Duodenal mucosa (tissue), 2 donors: Measurements from ENCODE around the gene SNRNP25.

Experiments
- H3K27ac ChIP-seq: one replicate; pipeline ENCODE4 v1.7.0; 2013; ENCODE audit warnings: low read depth, low read length
- H3K27me3 ChIP-seq, 2 donors: one replicate each; pipeline ENCODE4 v1.7.0; 2013; ENCODE audit warnings: low read length in 2 of 2, control low read depth in 1 of 2; ENCODE audit not compliant: insufficient read depth in 2 of 2, control insufficient read depth in 1 of 2
- H3K36me3 ChIP-seq, 2 donors: one replicate each; pipeline ENCODE4 v1.7.0; 2013; ENCODE audit warnings: low read length in 2 of 2, control low read depth in 1 of 2; ENCODE audit not compliant: insufficient read depth in 2 of 2, control insufficient read depth in 1 of 2
- H3K4me1 ChIP-seq, 2 donors: one replicate each; pipeline ENCODE4 v1.7.0; 2013; ENCODE audit warnings: low read length in 2 of 2, control low read depth in 1 of 2; ENCODE audit not compliant: insufficient read depth in 2 of 2, control insufficient read depth in 1 of 2
- H3K4me3 ChIP-seq, 2 donors: one replicate each; pipeline ENCODE4 v1.7.0; 2013; ENCODE audit warnings: low read length in 2 of 2, low read depth in 1 of 2
- H3K9ac ChIP-seq, 2 donors: one replicate each; pipeline ENCODE4 v1.7.0; 2013; ENCODE audit warnings: low read length in 2 of 2, low read depth in 1 of 2
- H3K9me3 ChIP-seq, 2 donors: one replicate each; pipeline ENCODE4 v1.7.0; 2013; ENCODE audit warnings: low read length in 2 of 2, control low read depth in 1 of 2; ENCODE audit not compliant: control insufficient read depth in 1 of 2

SNRNP25 gene

GRCh38 chr16:78444-79150, 25.0 kb downstream of the SNRNP25 start:
- no peaks in the 10 kb centered on the region for H3K9me3 ChIP-seq
- H3K27me3 ChIP-seq, result no peaks in the 10 kb centered on the region
- H3K27ac ChIP-seq, result peak overlapping the region; percentile 70
- H3K4me1 ChIP-seq, result peaks cover 28 to 35% of the 10 kb centered on the region in 2 donors
- H3K36me3 ChIP-seq, result peaks cover 0 to 15% of the 10 kb centered on the region in 2 donors
- H3K4me3 ChIP-seq, result peak overlapping the region; percentile 70 to 87
- peak overlapping the region; percentile 74 to 76 for H3K9ac ChIP-seq

- Histone ChIP-seq H3K9me3 (no peaks in the 10 kb centered on the region), H3K9ac (no peak overlapping the region), H3K36me3 (peaks cover 0 to 15% of the 10 kb centered on the region in 2 donors), H3K4me1 (peaks cover 33 to 40% of the 10 kb centered on the region in 2 donors), H3K27me3 (no peaks in the 10 kb centered on the region), H3K4me3 (peak overlapping the region; percentile 70 to 87), H3K27ac (no peak overlapping the region)
These were observed 25.8 kb downstream of the SNRNP25 start for GRCh38 chr16:79151-80054.

- H3K36me3 ChIP-seq, result peaks cover 0 to 45% of the 10 kb centered on the region in 2 donors
These were observed 29.5 kb downstream of the SNRNP25 start for GRCh38 chr16:83060-83603.

GRCh38 chr16:83781-84615, 30.4 kb downstream of the SNRNP25 start:
- Histone ChIP-seq H3K9ac (no peak overlapping the region), H3K9me3 (no peaks in the 10 kb centered on the region), H3K27ac (no peak overlapping the region), H3K4me1 (peaks cover 17 to 21% of the 10 kb centered on the region in 2 donors), H3K27me3 (no peaks in the 10 kb centered on the region), H3K36me3 (peaks cover 7 to 52% of the 10 kb centered on the region in 2 donors), H3K4me3 (no peak overlapping the region)

More at GRCh38 chr16:83060-83603, 29.5 kb downstream of the SNRNP25 start:
- Histone ChIP-seq H3K9me3 (no peaks in the 10 kb centered on the region), H3K4me3 (no peak overlapping the region), H3K27ac (no peak overlapping the region), H3K27me3 (no peaks in the 10 kb centered on the region), H3K4me1 (peaks cover 21 to 27% of the 10 kb centered on the region in 2 donors), H3K9ac (no peak overlapping the region)

GRCh38 chr16:84718-85406, 31.2 kb downstream of the SNRNP25 start:
- peaks cover 8 to 56% of the 10 kb centered on the region in 2 donors for H3K36me3 ChIP-seq

GRCh38 chr16:85407-85782, 31.8 kb downstream of the SNRNP25 start:
- peaks cover 8 to 52% of the 10 kb centered on the region in 2 donors for H3K36me3 ChIP-seq
- H3K4me3 ChIP-seq, result no peak overlapping the region
- no peak overlapping the region for H3K9ac ChIP-seq
- H3K9me3 ChIP-seq, result no peaks in the 10 kb centered on the region
- H3K4me1 ChIP-seq, result peaks cover 15 to 17% of the 10 kb centered on the region in 2 donors
- no peaks in the 10 kb centered on the region for H3K27me3 ChIP-seq
- peak overlapping the region; percentile 52 for H3K27ac ChIP-seq

More at GRCh38 chr16:84718-85406, 31.2 kb downstream of the SNRNP25 start:
- Histone ChIP-seq H3K27ac (peak overlapping the region; percentile 52), H3K4me1 (peaks cover 15 to 17% of the 10 kb centered on the region in 2 donors), H3K27me3 (no peaks in the 10 kb centered on the region), H3K9me3 (no peaks in the 10 kb centered on the region), H3K4me3 (no peak overlapping the region), H3K9ac (no peak overlapping the region)

GRCh38 chr16:85865-86264, 32.2 kb downstream of the SNRNP25 start:
- Histone ChIP-seq H3K4me3 (no peak overlapping the region), H3K4me1 (peaks cover 15 to 17% of the 10 kb centered on the region in 2 donors), H3K9ac (no peak overlapping the region), H3K9me3 (no peaks in the 10 kb centered on the region), H3K27ac (no peak overlapping the region), H3K36me3 (peaks cover 8 to 52% of the 10 kb centered on the region in 2 donors), H3K27me3 (no peaks in the 10 kb centered on the region)

GRCh38 chr16:86483-86952, 32.9 kb downstream of the SNRNP25 start:
- Histone ChIP-seq H3K27ac (no peak overlapping the region), H3K27me3 (no peaks in the 10 kb centered on the region), H3K9me3 (no peaks in the 10 kb centered on the region), H3K4me1 (peaks cover 15 to 17% of the 10 kb centered on the region in 2 donors), H3K4me3 (no peak overlapping the region), H3K9ac (no peak overlapping the region), H3K36me3 (peaks cover 8 to 52% of the 10 kb centered on the region in 2 donors)

GRCh38 chr16:88613-89012, 35.0 kb downstream of the SNRNP25 start:
- no peaks in the 10 kb centered on the region for H3K9me3 ChIP-seq
- H3K9ac ChIP-seq, result no peak overlapping the region
- H3K4me1 ChIP-seq, result peaks cover 15 to 17% of the 10 kb centered on the region in 2 donors
- H3K27ac ChIP-seq, result no peak overlapping the region
- H3K4me3 ChIP-seq, result no peak overlapping the region
- no peaks in the 10 kb centered on the region for H3K27me3 ChIP-seq
- H3K36me3 ChIP-seq, result peaks cover 8 to 56% of the 10 kb centered on the region in 2 donors
